GM19023 (cell line): Measurements from ENCODE around the gene PPP1R9B.

Experiments
- ATAC-seq: cut with Tn5 transposase; IDR thresholded peaks from one replicate; pipeline ENCODE4 v1.9.1; 2021; ENCODE audit warnings: mild to moderate bottlenecking, moderate library complexity; ENCODE audit not compliant: unreplicated experiment

PPP1R9B gene

GRCh38 chr17:50129728-50130558 is 20.5 kb downstream of the PPP1R9B start, which contains the start of gene SAMD14:
TSS of gene SAMD14 (minus strand) at chr17:50130160. CDS start at chr17:50124959, 5,201 bp downstream.
- no peak for ATAC-seq

- no peak for ATAC-seq
Observed at GRCh38 chr17:50129353-50129727, 21.1 kb downstream of the PPP1R9B start.

- no peak for ATAC-seq
Observed at GRCh38 chr17:50128441-50129352, 21.8 kb downstream of the PPP1R9B start.

- no peak for ATAC-seq
Observed at GRCh38 chr17:50127697-50128361, 22.6 kb downstream of the PPP1R9B start.

GRCh38 chr17:50125420-50125997 is 25.0 kb downstream of the PPP1R9B start:
- no peak for ATAC-seq

- ATAC-seq, result no peak
Observed at GRCh38 chr17:50123649-50124349, 26.7 kb downstream of the PPP1R9B start.

GRCh38 chr17:50122945-50123344 is 27.5 kb downstream of the PPP1R9B start:
- ATAC-seq, result no peak

GRCh38 chr17:50120475-50121253 is 29.8 kb downstream of the PPP1R9B start:
- no peak for ATAC-seq

GRCh38 chr17:50118828-50119218 is 31.7 kb downstream of the PPP1R9B start:
- ATAC-seq, result no peak

GRCh38 chr17:50118076-50118827 is 32.2 kb downstream of the PPP1R9B start:
- no peak for ATAC-seq

- no peak for ATAC-seq
Observed at GRCh38 chr17:50117202-50118051, 33.0 kb downstream of the PPP1R9B start.

GRCh38 chr17:50115756-50116155 is 34.7 kb downstream of the PPP1R9B start:
- no peak for ATAC-seq

- ATAC-seq, result no peak
Observed at GRCh38 chr17:50114849-50115357, 35.6 kb downstream of the PPP1R9B start.

- ATAC-seq, result no peak
Observed at GRCh38 chr17:50114401-50114800, 36.1 kb downstream of the PPP1R9B start.

GRCh38 chr17:50113624-50114320 is 36.7 kb downstream of the PPP1R9B start:
- no peak for ATAC-seq

- ATAC-seq, result no peak
Observed at GRCh38 chr17:50112694-50113093, 37.8 kb downstream of the PPP1R9B start.
